ENCODE data around the gene LINGO4. TPM values are rescaled to one million over a fixed set of nuclear protein-coding genes. Genes with fewer than 3 reads are reported as not detected.

Gene LINGO4
- total and polyA plus RNA-seq, 11 donors, result 0.11 to 1.0 (median 0.56) TPM

DNA sequence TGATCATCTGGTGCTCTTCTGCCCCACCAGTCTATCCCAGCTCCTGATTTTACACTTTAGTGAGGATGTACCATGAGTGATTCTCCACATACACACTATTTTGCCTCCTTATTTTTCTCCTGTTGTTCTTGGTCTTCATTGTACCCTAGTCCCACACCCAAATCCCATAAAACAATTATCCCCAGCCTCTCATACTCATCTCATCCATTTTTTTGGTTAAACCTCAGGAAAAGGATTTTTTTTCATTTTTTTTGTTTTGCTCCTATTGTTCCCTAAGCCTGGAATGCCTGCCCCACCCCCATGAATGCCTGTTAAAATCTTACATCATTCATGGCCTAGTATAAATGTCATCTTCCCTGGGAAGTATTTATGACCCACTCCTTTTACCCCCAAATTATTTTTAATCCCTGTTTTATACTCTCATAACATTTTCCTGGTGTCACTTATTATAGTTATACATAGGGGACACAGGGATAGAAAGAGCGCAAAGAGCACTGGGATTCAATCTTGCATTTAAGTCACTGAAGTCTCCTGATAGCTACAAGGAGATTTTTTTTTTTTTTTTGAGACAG lies 4.9 kb upstream of the LINGO4 start:
- WGBS, 4 donors, result 93 to 100% (median 97%) methylated on average over 1 of the region's 1 CpG
- no peaks in the 10 kb centered on the region for H3K27me3 ChIP-seq
- H3K36me3 ChIP-seq, result peaks cover 0 to 8% (median 0%) of the 10 kb centered on the region in 9 donors
- intact Hi-C loops (cut with DNase I), result no loop called here
- ATAC-seq (no peak), DNase-seq (no peak)
- H3K9me3 ChIP-seq, result no peaks in the 10 kb centered on the region
- H3K27ac ChIP-seq, result no peak overlapping the region
- H3K4me3 ChIP-seq, result no peak overlapping the region
- no peaks in the 10 kb centered on the region for H3K4me1 ChIP-seq
- TF ChIP-seq, protein P1, sequence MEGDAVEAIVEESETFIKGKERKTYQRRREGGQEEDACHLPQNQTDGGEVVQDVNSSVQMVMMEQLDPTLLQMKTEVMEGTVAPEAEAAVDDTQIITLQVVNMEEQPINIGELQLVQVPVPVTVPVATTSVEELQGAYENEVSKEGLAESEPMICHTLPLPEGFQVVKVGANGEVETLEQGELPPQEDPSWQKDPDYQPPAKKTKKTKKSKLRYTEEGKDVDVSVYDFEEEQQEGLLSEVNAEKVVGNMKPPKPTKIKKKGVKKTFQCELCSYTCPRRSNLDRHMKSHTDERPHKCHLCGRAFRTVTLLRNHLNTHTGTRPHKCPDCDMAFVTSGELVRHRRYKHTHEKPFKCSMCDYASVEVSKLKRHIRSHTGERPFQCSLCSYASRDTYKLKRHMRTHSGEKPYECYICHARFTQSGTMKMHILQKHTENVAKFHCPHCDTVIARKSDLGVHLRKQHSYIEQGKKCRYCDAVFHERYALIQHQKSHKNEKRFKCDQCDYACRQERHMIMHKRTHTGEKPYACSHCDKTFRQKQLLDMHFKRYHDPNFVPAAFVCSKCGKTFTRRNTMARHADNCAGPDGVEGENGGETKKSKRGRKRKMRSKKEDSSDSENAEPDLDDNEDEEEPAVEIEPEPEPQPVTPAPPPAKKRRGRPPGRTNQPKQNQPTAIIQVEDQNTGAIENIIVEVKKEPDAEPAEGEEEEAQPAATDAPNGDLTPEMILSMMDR (IDR thresholded peaks at IDR 0.05), result no peak
- no peak for TF ChIP-seq POLR2A (IDR thresholded peaks at IDR 0.05)

DNA sequence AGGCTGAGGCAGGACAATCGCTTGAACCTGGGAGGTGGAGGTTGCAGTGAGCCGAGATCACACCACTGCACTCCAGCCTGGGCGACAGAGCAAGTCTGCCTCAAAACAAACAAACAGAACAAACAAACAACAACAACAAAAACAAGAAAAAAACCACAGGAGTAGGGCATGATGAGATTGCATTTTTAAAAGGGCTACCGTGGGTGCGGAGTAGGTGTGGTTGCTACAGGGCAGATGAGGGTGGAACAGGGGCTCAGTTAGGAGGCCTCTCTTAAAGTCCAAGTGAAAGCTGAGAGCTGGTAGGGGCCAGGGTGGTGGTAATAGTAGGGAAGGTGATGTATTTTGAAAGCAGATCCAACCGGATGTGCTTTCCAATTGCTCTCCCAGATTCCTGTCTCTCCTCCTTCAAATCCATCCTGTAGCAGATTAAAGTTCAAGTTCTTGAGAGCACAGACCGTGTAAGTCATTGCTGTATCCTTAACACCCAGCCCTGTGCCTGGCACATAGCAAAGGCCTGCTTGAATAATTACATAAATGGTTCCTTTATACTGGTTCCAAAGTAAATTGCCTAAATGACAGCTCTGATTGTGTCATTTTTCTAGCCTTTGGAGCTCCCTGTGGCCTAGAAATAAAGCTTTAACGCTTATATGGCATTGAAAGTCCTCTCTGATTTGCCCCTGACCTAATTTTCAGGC lies 4.2 kb upstream of the LINGO4 start:
- intact Hi-C loops (cut with DNase I), result no loop called here
- ATAC-seq, result no peak
- Histone ChIP-seq H3K36me3 (peaks cover 0 to 8% (median 0%) of the 10 kb centered on the region in 9 donors), H3K4me3 (no peak overlapping the region), H3K27me3 (no peaks in the 10 kb centered on the region), H3K4me1 (no peaks in the 10 kb centered on the region), H3K27ac (no peak overlapping the region), H3K9me3 (no peaks in the 10 kb centered on the region)
- WGBS, 4 donors, result 66 to 76% (median 71%) methylated on average over 8 of the region's 8 CpGs
- TF ChIP-seq POLR2A (IDR thresholded peaks at IDR 0.05), result no peak
- TF ChIP-seq, protein P1 (IDR thresholded peaks at IDR 0.05), result no peak
- no peak for DNase-seq

DNA sequence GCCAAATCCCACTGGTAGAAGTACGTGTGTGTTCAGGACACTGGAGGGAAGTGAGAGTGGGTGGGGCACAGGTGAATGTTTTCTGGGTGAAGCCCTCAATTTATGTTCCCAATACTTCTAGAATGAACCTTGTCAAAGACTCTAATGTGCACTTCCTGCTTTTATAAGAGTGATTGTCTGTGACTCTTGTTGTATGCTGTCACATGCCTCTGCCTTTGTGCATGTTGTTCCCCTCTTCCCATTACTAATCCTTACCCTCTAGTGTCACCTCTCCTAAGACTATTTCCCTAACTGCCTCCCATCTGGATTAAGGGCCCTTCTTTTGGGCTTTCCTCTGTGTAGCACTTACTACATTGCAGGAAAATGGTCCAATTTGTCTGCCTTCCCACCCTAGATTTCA lies 2.5 kb upstream of the LINGO4 start:
- no peak overlapping the region for H3K27ac ChIP-seq
- TF ChIP-seq, protein P1 (IDR thresholded peaks at IDR 0.05), result no peak
- TF ChIP-seq POLR2A (IDR thresholded peaks at IDR 0.05), result no peak
- WGBS, 4 donors, result 64 to 78% (median 69%) methylated on average over 1 of the region's 1 CpG
- peaks cover 0 to 8% (median 0%) of the 10 kb centered on the region in 9 donors for H3K36me3 ChIP-seq
- H3K27me3 ChIP-seq, result no peaks in the 10 kb centered on the region
- DNase-seq (no peak), ATAC-seq (no peak)
- intact Hi-C loops (cut with DNase I), result no loop called here
- H3K4me3 ChIP-seq, result no peak overlapping the region
- no peaks in the 10 kb centered on the region for H3K9me3 ChIP-seq
- no peaks in the 10 kb centered on the region for H3K4me1 ChIP-seq

DNA sequence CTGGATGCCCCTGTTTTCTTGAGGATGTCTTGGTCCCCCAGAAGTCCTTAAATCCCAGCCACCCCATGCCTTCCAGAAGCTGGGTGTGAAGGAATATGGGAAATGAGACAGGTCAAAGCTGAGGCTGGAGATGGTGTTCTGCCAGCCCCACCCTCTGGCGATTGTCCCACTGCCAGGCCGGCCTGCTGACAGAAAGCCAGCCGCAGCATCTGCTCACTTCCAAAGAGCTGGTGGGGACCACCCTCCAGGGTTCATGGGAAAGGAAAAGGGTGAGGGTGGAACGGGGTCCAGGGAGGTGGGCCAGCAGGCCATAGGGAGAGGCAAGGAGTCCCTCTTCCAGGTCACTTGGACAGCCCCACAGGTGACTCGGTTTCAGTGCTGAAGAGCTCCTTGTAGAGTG lies 1.9 kb upstream of the LINGO4 start:
- Histone ChIP-seq H3K36me3 (peaks cover 0 to 8% (median 0%) of the 10 kb centered on the region in 9 donors), H3K9me3 (no peaks in the 10 kb centered on the region), H3K27ac (no peak overlapping the region), H3K4me1 (no peaks in the 10 kb centered on the region), H3K4me3 (no peak overlapping the region), H3K27me3 (no peaks in the 10 kb centered on the region)
- DNase-seq (no peak), ATAC-seq (no peak)
- intact Hi-C loops (cut with DNase I), result no loop called here
- TF ChIP-seq, protein P1 (IDR thresholded peaks at IDR 0.05), result no peak
- TF ChIP-seq POLR2A (IDR thresholded peaks at IDR 0.05), result no peak
- WGBS, 4 donors, result 68 to 78% (median 73%) methylated on average over 5 of the region's 5 CpGs
